ENCODE data around the gene TBPL2. TPM values are rescaled to one million over a fixed set of nuclear protein-coding genes. Genes with fewer than 3 reads are reported as not detected.
A peak's percentile ranks its signal among the peaks of the same experiment; 100 is the strongest.

TBPL2 gene
- total RNA-seq, 1 experiment from 2014 or later = not detected

GRCh38 chr14:55454264-55455002, 14.0 kb upstream of the TBPL2 start:
- no peaks in the 10 kb centered on the region for H3K4me1 ChIP-seq (ENCODE audit: insufficient read depth, low read length)
- no peaks in the 10 kb centered on the region for H4K20me1 ChIP-seq (ENCODE audit: control insufficient read depth, insufficient read depth, insufficient read length)
- Mint-ChIP-seq H3K27ac (peak overlapping the region in 1 of 3 experiments; percentile 40; a peak in 1 of 7 replicates), H3K4me3 (no peak overlapping the region), H3K36me3 (ENCODE audit: insufficient read depth in 1 of 3, low read depth in 3 of 3) (peaks cover 0 to 5% (median 2%) of the 10 kb centered on the region in 3 experiments; a peak in 2 of 7 replicates), H3K4me1 (peaks cover 15 to 17% of the 10 kb centered on the region in 2 experiments), H3K9me3 (peaks cover 3 to 4% of the 10 kb centered on the region in 2 experiments; a peak in 2 of 5 replicates), H3K27me3 (ENCODE audit: low read depth) (peaks cover 7% of the 10 kb centered on the region; the same call in 1 of the 2 replicates)
- no peak overlapping the region for H4K91ac ChIP-seq (ENCODE audit: insufficient read length, low read depth, low read length)
- no peaks in the 10 kb centered on the region for H3K27me3 ChIP-seq (ENCODE audit: insufficient read depth, low read length)
- no peak overlapping the region for H3K4me2 ChIP-seq (ENCODE audit: insufficient read depth, insufficient read length, low read length)
- no peak overlapping the region for H3K23ac ChIP-seq (ENCODE audit: insufficient read length, low read depth, low read length)
- H3K4ac ChIP-seq (ENCODE audit: low read depth, low read length) = no peak overlapping the region
- no peak overlapping the region for H2BK20ac ChIP-seq (ENCODE audit: low read depth, low read length, poor library complexity, severe bottlenecking)
- H3K79me1 ChIP-seq (ENCODE audit: insufficient read depth, low read depth, low read length, poor library complexity, severe bottlenecking) = no peaks in the 10 kb centered on the region
- H3K79me2 ChIP-seq (ENCODE audit: insufficient read depth, low read length) = no peaks in the 10 kb centered on the region
- no CpG with 5 or more reads among the region's 13 CpGs for WGBS (ENCODE audit: extremely low coverage, insufficient read length, low lambda C conversion rate)
- no peak for TF ChIP-seq CTCF (conservative IDR thresholded peaks at IDR 0.05)
- no peak for DNase-seq
- H2BK15ac ChIP-seq (ENCODE audit: low read depth, low read length) = no peak overlapping the region
- H3K18ac ChIP-seq (ENCODE audit: insufficient read length, low read depth, low read length) = no peak overlapping the region
- no peaks in the 10 kb centered on the region for H3K23me2 ChIP-seq (ENCODE audit: insufficient read length, low read depth, low read length, poor library complexity, severe bottlenecking)
- no peak overlapping the region for H3K56ac ChIP-seq (ENCODE audit: insufficient read length, low read depth, low read length)
- H2BK5ac ChIP-seq (ENCODE audit: insufficient read length, low read length) = no peak overlapping the region
- H3K9ac ChIP-seq (ENCODE audit: extremely low read depth, insufficient read length, low read length) = no peak overlapping the region
- no peaks in the 10 kb centered on the region for H3K9me3 ChIP-seq (ENCODE audit: control insufficient read depth, low read depth, low read length)
- no peak overlapping the region for H3T11ph ChIP-seq (ENCODE audit: low read length)
- no peak overlapping the region for H4K8ac ChIP-seq (replicated peaks; ENCODE audit: insufficient read length, low read depth, low read length)
- H3K27ac ChIP-seq (ENCODE audit: insufficient read length, low read depth, low read length) = no peak overlapping the region
- no peak overlapping the region for H3K14ac ChIP-seq (ENCODE audit: insufficient read depth, low read length)
- H4K5ac ChIP-seq (ENCODE audit: insufficient read length, low read depth, low read length) = no peak overlapping the region
- no peak overlapping the region for H2BK120ac ChIP-seq (ENCODE audit: low read depth, low read length, poor library complexity, severe bottlenecking)
- H2AFZ ChIP-seq (ENCODE audit: low read length) = no peak overlapping the region
- no peak overlapping the region for H2AK5ac ChIP-seq (ENCODE audit: insufficient read length, low read length)
- no peak overlapping the region for H2BK12ac ChIP-seq (ENCODE audit: insufficient read length, low read depth, low read length)
